SK-N-SH (cell line): ENCODE measurements around the gene RAET1L. TPM values are rescaled to one million over a fixed set of nuclear protein-coding genes. Genes with fewer than 3 reads are reported as not detected.

ENCODE experiments used
- CTCF ChIA-PET: fragments of 300-600, 350-600 bp; formaldehyde crosslinking; extraction: SDS; loops from one replicate; lab custom pipeline; 2021; lab: Yijun Ruan, JAX
- POLR2A ChIA-PET: fragments of 350-600 bp; sonication (Branson Sonifier 250); formaldehyde crosslinking; extraction: SDS; loops from one replicate; lab custom pipeline; 2020; ENCODE audit warnings: antibody characterized with exemption, inconsistent platforms; lab: Yijun Ruan, JAX
- DNase-seq: peaks from one replicate; pipeline ENCODE4 v3.0.0; 2012
- H2AFZ ChIP-seq: fragments of 200-600 bp; sonication (generic); 2 replicates; pipeline ENCODE4 v1.8.1; 2016; ENCODE audit warnings: antibody characterized with exemption, mild to moderate bottlenecking, low read depth
- H3F3A ChIP-seq: fragments of 200-600 bp; sonication (generic); replicated peaks from 2 replicates; pipeline ENCODE3; 2016; ENCODE audit warnings: antibody characterized with exemption, mild to moderate bottlenecking; ENCODE audit not compliant: insufficient read depth
- H3K27ac ChIP-seq, 2 experiments: fragments of 200-500 bp in 1 of 2; fragments of 200-600 bp in 1 of 2; sonication (Bioruptor generic) in 1 of 2; sonication (generic), shearing (Covaris generic) in 1 of 2; 2 replicates each; pipeline versions ENCODE4 v1.5.1 to v1.6.1; 2014 to 2016; ENCODE audit warnings: low read depth in 2 of 2, inconsistent platforms in 1 of 2, low read length in 1 of 2, mild to moderate bottlenecking in 1 of 2, mixed read lengths in 1 of 2
- H3K27me3 ChIP-seq: fragments of 200-600 bp; sonication (generic), shearing (Covaris generic); 2 replicates; pipeline ENCODE4 v1.6.1; 2016; ENCODE audit warnings: mixed run types; ENCODE audit not compliant: insufficient read depth
- H3K36me3 ChIP-seq, 2 experiments: fragments of 200-500 bp in 1 of 2; fragments of 200-600 bp in 1 of 2; sonication (Bioruptor generic) in 1 of 2; sonication (generic) in 1 of 2; replicated peaks in 1 of 2; 2 replicates each; pipeline versions ENCODE3 to v1.5.1; 2014 to 2016; ENCODE audit warnings: low read length in 1 of 2, mild to moderate bottlenecking in 1 of 2; ENCODE audit not compliant: insufficient read depth in 2 of 2, control insufficient read depth in 1 of 2
- H3K4me1 ChIP-seq, 2 experiments: fragments of 200-500 bp in 1 of 2; fragments of 200-600 bp in 1 of 2; sonication (Bioruptor generic) in 1 of 2; sonication (generic), shearing (Covaris generic) in 1 of 2; 2 replicates each; pipeline versions ENCODE4 v1.5.1 to v1.6.1; 2014 to 2016; ENCODE audit warnings: low read depth in 1 of 2, low read length in 1 of 2, mixed run types in 1 of 2; ENCODE audit not compliant: insufficient read depth in 2 of 2, control insufficient read depth in 1 of 2
- H3K4me2 ChIP-seq: fragments of 200-600 bp; sonication (generic), shearing (Covaris generic); 2 replicates; pipeline ENCODE4 v1.6.1; 2017; ENCODE audit warnings: mixed run types
- H3K4me3 ChIP-seq, 2 experiments: fragments of 200-500 bp in 1 of 2; fragments of 200-600 bp in 1 of 2; sonication (Bioruptor generic) in 1 of 2; sonication (generic), shearing (Covaris generic) in 1 of 2; 2 replicates each; pipeline versions ENCODE4 v1.5.1 to v1.8.1; 2014 to 2016; ENCODE audit warnings: low read depth in 2 of 2, inconsistent platforms in 1 of 2, low read length in 1 of 2, mild to moderate bottlenecking in 1 of 2, mixed read lengths in 1 of 2, moderate library complexity in 1 of 2
- H3K79me2 ChIP-seq: fragments of 200-600 bp; sonication (generic); 2 replicates; pipeline ENCODE4 v1.8.1; 2017; ENCODE audit warnings: mild to moderate bottlenecking; ENCODE audit not compliant: insufficient read depth
- H3K9ac ChIP-seq: fragments of 200-600 bp; sonication (generic); 2 replicates; pipeline ENCODE4 v1.6.1; 2017; ENCODE audit warnings: mixed run types
- H3K9me2 ChIP-seq: fragments of 200-600 bp; sonication (generic); 2 replicates; pipeline ENCODE4 v1.6.1; 2017; ENCODE audit warnings: mixed run types
- H3K9me3 ChIP-seq: fragments of 200-600 bp; sonication (generic); 2 replicates; pipeline ENCODE4 v1.6.1; 2017; ENCODE audit warnings: mixed run types, mild to moderate bottlenecking, moderate library complexity
- H4K20me1 ChIP-seq: fragments of 200-600 bp; sonication (generic); 2 replicates; pipeline ENCODE4 v1.6.1; 2017; ENCODE audit warnings: mild to moderate bottlenecking, mixed run types; ENCODE audit not compliant: insufficient read depth
- CHD2 ChIP-seq: fragments of 150-350 bp; IDR thresholded peaks from 2 replicates; pipeline ENCODE4 v1.6.1; 2018; ENCODE audit warnings: low read length; ENCODE audit not compliant: partially characterized antibody
- ELF1 ChIP-seq: IDR thresholded peaks from 2 replicates; pipeline ENCODE4 v1.4.0; 2012
- EZH2phosphoT487 ChIP-seq: fragments of 200-600 bp; sonication (generic); IDR thresholded peaks from 2 replicates; pipeline ENCODE4 v1.6.1; 2017; ENCODE audit warnings: low read depth, mixed run types, mild to moderate bottlenecking, antibody characterized with exemption, moderate library complexity, borderline replicate concordance
- FOXJ3 ChIP-seq: sonication (generic); formaldehyde crosslinking; IDR thresholded peaks from 2 replicates; pipeline ENCODE4 v1.5.1; 2020; ENCODE audit warnings: mild to moderate bottlenecking, missing genetic modification reagents
- GATA2 ChIP-seq: sonication (generic); formaldehyde crosslinking; IDR thresholded peaks from 2 replicates; pipeline ENCODE4 v1.5.0; 2020; ENCODE audit warnings: mild to moderate bottlenecking, missing genetic modification reagents
- JUND ChIP-seq: IDR thresholded peaks from 2 replicates; pipeline ENCODE4 v1.4.0; 2012
- RCOR1 ChIP-seq: fragments of 150-350 bp; IDR thresholded peaks from 2 replicates; pipeline ENCODE4 v1.6.1; 2017; ENCODE audit warnings: antibody characterized with exemption, low read length
- RFX5 ChIP-seq: IDR thresholded peaks from 2 replicates; pipeline ENCODE4 v1.6.1; 2012; ENCODE audit warnings: mild to moderate bottlenecking, improper control_type of control experiment, low read length
- TAF1 ChIP-seq: IDR thresholded peaks from 2 replicates; pipeline ENCODE4 v1.6.1; 2012; ENCODE audit warnings: low read depth, mild to moderate bottlenecking, low read length, moderate library complexity, borderline replicate concordance
- TEAD4 ChIP-seq: IDR thresholded peaks from 2 replicates; pipeline ENCODE4 v1.4.0; 2012; ENCODE audit warnings: mild to moderate bottlenecking, borderline replicate concordance; ENCODE audit not compliant: insufficient read depth
- WGBS: methylation state at CpG from one replicate; pipeline ENCODE4 v1.1.6; 2017; ENCODE audit warnings: low lambda C conversion rate; 5-methylcytosine and 5-hydroxymethylcytosine counted together
- polyA plus RNA-seq, 3 experiments: library from polyadenylated mRNA; depleted of rRNA; stranded (reverse); fragments of >200 nt; gene quantifications; 2 replicates each; pipeline ENCODE4 v1.2.3, GENCODE V29; 2012
- TF ChIP-seq, protein P1 (sequence below): IDR thresholded peaks from 2 replicates; pipeline ENCODE4 v1.4.0; 2012; ENCODE audit warnings: low read depth
- TF ChIP-seq, protein P2 (sequence below): IDR thresholded peaks from 2 replicates; pipeline ENCODE4; 2012
- TF ChIP-seq, protein P3 (sequence below): IDR thresholded peaks from 2 replicates; pipeline ENCODE4 v1.4.0; 2012; ENCODE audit warnings: low read depth, borderline replicate concordance

RAET1L gene
- polyA plus RNA-seq, 1 of the 3 experiments (the other 2 are of a cell fraction), result not detected

DNA sequence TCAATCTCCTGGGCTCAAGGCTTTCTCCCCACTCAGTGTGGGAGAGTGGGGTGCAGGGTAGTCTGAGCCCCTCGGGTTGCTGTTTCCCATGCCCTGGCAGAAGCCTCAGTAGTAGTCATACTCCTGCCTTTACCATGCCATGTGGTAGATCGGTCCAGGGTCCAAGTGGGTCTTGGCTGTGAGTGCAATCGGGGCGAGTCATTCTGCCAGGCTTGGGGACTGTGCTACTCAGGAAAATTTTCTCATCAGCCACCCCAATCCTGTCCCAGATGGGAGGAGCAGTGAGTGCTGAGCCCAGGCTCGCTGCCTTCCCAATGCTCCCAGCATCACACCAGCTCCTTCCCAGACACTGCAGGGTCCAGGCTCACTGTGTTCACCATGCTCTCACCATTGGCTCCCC is 10.7 kb upstream of the RAET1L start:
- DNase-seq, result no peak
- Histone ChIP-seq H3K4me3 (no peak overlapping the region), H4K20me1 (no peaks in the 10 kb centered on the region), H3K79me2 (no peaks in the 10 kb centered on the region), H3K9me3 (no peaks in the 10 kb centered on the region), H3K36me3 (no peaks in the 10 kb centered on the region), H3K9ac (no peak overlapping the region), H3K4me1 (no peaks in the 10 kb centered on the region), H3K27me3 (peaks cover 59% of the 10 kb centered on the region), H3K9me2 (no peaks in the 10 kb centered on the region), H3K4me2 (no peak overlapping the region), H3K27ac (no peak overlapping the region), H2AFZ (no peak overlapping the region), H3F3A (no peaks in the 10 kb centered on the region)
- CTCF ChIA-PET, result no interaction called here
- no peak for TF ChIP-seq GATA2 (CRISPR knock-in tag)
- TF ChIP-seq, protein P1, sequence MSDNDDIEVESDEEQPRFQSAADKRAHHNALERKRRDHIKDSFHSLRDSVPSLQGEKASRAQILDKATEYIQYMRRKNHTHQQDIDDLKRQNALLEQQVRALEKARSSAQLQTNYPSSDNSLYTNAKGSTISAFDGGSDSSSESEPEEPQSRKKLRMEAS, result no peak
- TF ChIP-seq TEAD4, result no peak
- TF ChIP-seq RCOR1, result no peak
- TF ChIP-seq, protein P2, sequence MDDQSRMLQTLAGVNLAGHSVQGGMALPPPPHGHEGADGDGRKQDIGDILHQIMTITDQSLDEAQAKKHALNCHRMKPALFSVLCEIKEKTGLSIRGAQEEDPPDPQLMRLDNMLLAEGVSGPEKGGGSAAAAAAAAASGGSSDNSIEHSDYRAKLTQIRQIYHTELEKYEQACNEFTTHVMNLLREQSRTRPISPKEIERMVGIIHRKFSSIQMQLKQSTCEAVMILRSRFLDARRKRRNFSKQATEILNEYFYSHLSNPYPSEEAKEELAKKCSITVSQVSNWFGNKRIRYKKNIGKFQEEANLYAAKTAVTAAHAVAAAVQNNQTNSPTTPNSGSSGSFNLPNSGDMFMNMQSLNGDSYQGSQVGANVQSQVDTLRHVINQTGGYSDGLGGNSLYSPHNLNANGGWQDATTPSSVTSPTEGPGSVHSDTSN, result no peak
- no peak for TF ChIP-seq FOXJ3 (CRISPR knock-in tag)
- TF ChIP-seq, protein P3, sequence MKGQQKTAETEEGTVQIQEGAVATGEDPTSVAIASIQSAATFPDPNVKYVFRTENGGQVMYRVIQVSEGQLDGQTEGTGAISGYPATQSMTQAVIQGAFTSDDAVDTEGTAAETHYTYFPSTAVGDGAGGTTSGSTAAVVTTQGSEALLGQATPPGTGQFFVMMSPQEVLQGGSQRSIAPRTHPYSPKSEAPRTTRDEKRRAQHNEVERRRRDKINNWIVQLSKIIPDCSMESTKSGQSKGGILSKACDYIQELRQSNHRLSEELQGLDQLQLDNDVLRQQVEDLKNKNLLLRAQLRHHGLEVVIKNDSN, result no peak
- TF ChIP-seq JUND, result no peak
- TF ChIP-seq EZH2phosphoT487, result no peak
- POLR2A ChIA-PET, result no interaction called here
- WGBS, result 0% methylated on average over 1 of the region's 5 CpGs

DNA sequence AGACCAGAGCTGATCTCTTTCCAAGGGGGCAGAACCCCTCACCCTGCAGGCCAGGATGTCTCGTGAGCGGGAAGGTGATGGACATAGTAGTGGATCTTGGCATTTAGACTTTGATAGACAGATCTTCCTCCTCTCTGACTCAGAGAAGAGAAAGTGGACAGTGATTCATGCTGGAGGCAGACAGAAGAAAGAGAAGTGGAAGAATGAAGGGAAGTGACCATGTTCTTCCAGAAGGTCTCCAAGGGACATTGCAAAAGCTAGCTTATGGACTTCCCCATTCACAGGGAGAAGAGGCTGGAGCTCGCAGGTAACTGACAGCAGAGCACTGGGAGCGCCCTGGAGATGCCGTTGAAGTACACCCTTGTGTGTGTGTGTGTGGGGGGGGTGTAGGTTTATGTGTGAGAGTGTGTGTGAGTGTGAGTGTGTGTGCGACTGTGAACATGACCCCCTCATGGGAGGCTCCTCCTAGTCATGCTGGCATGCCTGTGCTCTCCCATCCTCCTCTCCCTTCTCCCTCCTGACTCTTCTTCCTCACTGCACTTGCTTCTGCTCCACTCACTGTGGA is 8.0 kb upstream of the RAET1L start:
- Histone ChIP-seq H3K9ac (no peak overlapping the region), H3K79me2 (no peaks in the 10 kb centered on the region), H3K9me3 (no peaks in the 10 kb centered on the region), H4K20me1 (no peaks in the 10 kb centered on the region), H3K9me2 (no peaks in the 10 kb centered on the region), H3K4me2 (no peak overlapping the region), H3K27ac (no peak overlapping the region), H3F3A (no peaks in the 10 kb centered on the region), H3K4me3 (no peak overlapping the region), H3K4me1 (no peaks in the 10 kb centered on the region), H2AFZ (no peak overlapping the region), H3K27me3 (peaks cover 51% of the 10 kb centered on the region), H3K36me3 (no peaks in the 10 kb centered on the region)
- 26% methylated on average over 4 of the region's 6 CpGs for WGBS
- ChIA-PET POLR2A (no interaction called here), CTCF (no interaction called here)
- no peak for TF ChIP-seq CHD2
- TF ChIP-seq EZH2phosphoT487, result no peak
- no peak for TF ChIP-seq RFX5
- no peak for TF ChIP-seq TAF1
- TF ChIP-seq JUND, result no peak
- no peak for TF ChIP-seq ELF1
- no peak for TF ChIP-seq FOXJ3 (CRISPR knock-in tag)
- no peak for DNase-seq
